ENCODE results near the gene PTTG1. TPM values are rescaled to one million over a fixed set of nuclear protein-coding genes. Genes with fewer than 3 reads are reported as not detected.

The PTTG1 gene
- polyA plus RNA-seq, 1 donor (not counting 4 experiments of a cell fraction or from before 2014, with no cell fraction given): 112 TPM

- Histone ChIP-seq H3K27me3 (ENCODE audit: control insufficient read depth, extremely low read depth, insufficient read depth, low read length) (no peaks in the 10 kb centered on the region), H3K79me2 (ENCODE audit: control insufficient read depth, insufficient read depth, low read length) (no peaks in the 10 kb centered on the region), H3K4me2 (ENCODE audit: control insufficient read depth, extremely low read depth, insufficient read depth, low read depth, low read length) (no peak overlapping the region), H3K27ac (ENCODE audit: control insufficient read depth, insufficient read depth, low read length) (no peak overlapping the region), H3K4me1 (ENCODE audit: control insufficient read depth, extremely low read depth, insufficient read depth, low read length) (no peaks in the 10 kb centered on the region), H3K9ac (ENCODE audit: control insufficient read depth, extremely low read depth, insufficient read depth, low read length) (no peak overlapping the region), H4K20me1 (ENCODE audit: control insufficient read depth, extremely low read depth, insufficient read depth, low read length) (no peaks in the 10 kb centered on the region), H2AFZ (ENCODE audit: control insufficient read depth, low read length) (no peak overlapping the region), H3K36me3 (ENCODE audit: control insufficient read depth in 2 of 2, extremely low read depth in 1 of 2, insufficient read depth in 2 of 2, low read length in 2 of 2) (no peaks in the 10 kb centered on the region), H3K9me1 (ENCODE audit: control insufficient read depth, extremely low read depth, insufficient read depth, low read length) (no peaks in the 10 kb centered on the region), H3K9me3 (ENCODE audit: control insufficient read depth, low read depth, low read length) (no peaks in the 10 kb centered on the region), H3K4me3 (ENCODE audit: control insufficient read depth in 2 of 3, extremely low read depth in 1 of 3, insufficient read depth in 2 of 3, low read depth in 1 of 3, low read length in 3 of 3) (no peak overlapping the region)
- TF ChIP-seq CTCF (optimal IDR thresholded peaks at IDR 0.05 in 1 of 3, IDR thresholded peaks at IDR 0.05 in 1 of 3, conservative IDR thresholded peaks at IDR 0.05 in 1 of 3; ENCODE audit: extremely low read depth in 1 of 3, insufficient read depth in 2 of 3, low read length in 3 of 3): no peak
- no peak for TF ChIP-seq EZH2 (IDR thresholded peaks at IDR 0.05; ENCODE audit: low read length)
- dilution Hi-C loops (cut with MboI; ENCODE audit: extremely low pct_ligation_motif_present, low sequenced_read_pairs): no loop called here
- DNase-seq (ENCODE audit: low read depth, low spot score): no peak
- no peak for FAIRE-seq
These were observed 24.1 kb downstream of the PTTG1 start for GRCh38 chr5:160445751-160446150.

GRCh38 chr5:160448886-160449285, 27.2 kb downstream of the PTTG1 start:
- TF ChIP-seq EZH2 (IDR thresholded peaks at IDR 0.05; ENCODE audit: low read length) (no peak), CTCF (optimal IDR thresholded peaks at IDR 0.05 in 1 of 3, IDR thresholded peaks at IDR 0.05 in 1 of 3, conservative IDR thresholded peaks at IDR 0.05 in 1 of 3; ENCODE audit: extremely low read depth in 1 of 3, insufficient read depth in 2 of 3, low read length in 3 of 3) (no peak)
- no peaks in the 10 kb centered on the region for H3K9me3 ChIP-seq (ENCODE audit: control insufficient read depth, low read depth, low read length)
- H3K9ac ChIP-seq (ENCODE audit: control insufficient read depth, extremely low read depth, insufficient read depth, low read length): no peak overlapping the region
- H3K4me3 ChIP-seq (ENCODE audit: control insufficient read depth in 2 of 3, extremely low read depth in 1 of 3, insufficient read depth in 2 of 3, low read depth in 1 of 3, low read length in 3 of 3): no peak overlapping the region
- dilution Hi-C loops (cut with MboI; ENCODE audit: extremely low pct_ligation_motif_present, low sequenced_read_pairs): no loop called here
- H4K20me1 ChIP-seq (ENCODE audit: control insufficient read depth, extremely low read depth, insufficient read depth, low read length): no peaks in the 10 kb centered on the region
- no peaks in the 10 kb centered on the region for H3K9me1 ChIP-seq (ENCODE audit: control insufficient read depth, extremely low read depth, insufficient read depth, low read length)
- H3K4me1 ChIP-seq (ENCODE audit: control insufficient read depth, extremely low read depth, insufficient read depth, low read length): no peaks in the 10 kb centered on the region
- DNase-seq (ENCODE audit: low read depth, low spot score) (no peak), FAIRE-seq (no peak)
- no peak overlapping the region for H3K27ac ChIP-seq (ENCODE audit: control insufficient read depth, insufficient read depth, low read length)
- peaks cover 6% of the 10 kb centered on the region for H3K27me3 ChIP-seq (ENCODE audit: control insufficient read depth, extremely low read depth, insufficient read depth, low read length)
- no peaks in the 10 kb centered on the region for H3K79me2 ChIP-seq (ENCODE audit: control insufficient read depth, insufficient read depth, low read length)
- H2AFZ ChIP-seq (ENCODE audit: control insufficient read depth, low read length): no peak overlapping the region
- no peak overlapping the region for H3K4me2 ChIP-seq (ENCODE audit: control insufficient read depth, extremely low read depth, insufficient read depth, low read depth, low read length)
- no peaks in the 10 kb centered on the region for H3K36me3 ChIP-seq (ENCODE audit: control insufficient read depth in 2 of 2, extremely low read depth in 1 of 2, insufficient read depth in 2 of 2, low read length in 2 of 2)
